GM19023 (cell line): ENCODE data around the gene OR4N5.
"Not testable (repeated sequence)": the region's sequence is repeated elsewhere in the genome, so short reads cannot be mapped to it uniquely, and the experiment has no call there.

Source experiments
- ATAC-seq: cut with Tn5 transposase; IDR thresholded peaks from one replicate; pipeline ENCODE4 v1.9.1; 2021; ENCODE audit warnings: mild to moderate bottlenecking, moderate library complexity; ENCODE audit not compliant: unreplicated experiment

Gene OR4N5

GRCh38 chr14:20138520-20138919, at the start of gene OR4N5:
TSS of gene OR4N5 (plus strand) at chr14:20138820. CDS start at chr14:20143736, 4,916 bp downstream.
- ATAC-seq, result no peak

DNA sequence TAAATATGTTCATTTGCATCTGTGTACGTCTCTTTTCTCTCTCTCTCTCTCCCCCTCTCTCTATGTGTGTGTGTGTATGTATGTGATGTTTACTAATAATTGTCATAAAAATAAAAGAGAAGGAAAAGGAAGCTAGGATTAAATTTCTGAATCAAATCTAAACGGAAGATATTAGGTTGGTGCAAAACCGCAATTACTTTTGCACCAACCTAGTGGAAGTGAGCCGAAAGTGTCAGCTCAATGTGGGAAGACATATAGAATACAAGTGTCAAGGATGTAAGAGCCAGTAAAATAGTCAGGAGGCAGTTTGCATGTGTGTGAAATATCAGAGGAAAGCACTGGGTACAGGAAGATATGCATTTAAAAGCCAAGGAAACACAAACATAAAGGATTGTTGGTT, 46.6 kb upstream of the OR4N5 start:
- ATAC-seq, result no peak

DNA sequence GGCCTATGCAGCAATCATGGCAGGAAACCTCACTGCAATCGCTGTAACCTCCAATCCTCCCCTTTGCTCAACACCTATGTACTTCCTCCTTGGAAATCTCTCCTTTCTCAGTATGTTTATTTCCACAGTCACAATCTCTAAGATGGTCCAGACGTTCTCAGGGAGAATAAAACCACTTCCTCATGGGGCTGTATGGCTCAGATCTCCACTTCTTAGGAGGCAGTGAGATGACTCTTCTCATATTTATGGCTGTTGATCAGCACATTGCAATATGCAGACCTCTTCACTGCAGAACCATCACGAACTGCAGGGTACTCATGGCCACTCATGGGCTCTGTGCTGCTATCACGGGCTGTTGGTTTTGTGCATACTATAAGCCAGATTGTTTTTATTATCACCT, 45.2 kb upstream of the OR4N5 start:
- ATAC-seq, result no peak

DNA sequence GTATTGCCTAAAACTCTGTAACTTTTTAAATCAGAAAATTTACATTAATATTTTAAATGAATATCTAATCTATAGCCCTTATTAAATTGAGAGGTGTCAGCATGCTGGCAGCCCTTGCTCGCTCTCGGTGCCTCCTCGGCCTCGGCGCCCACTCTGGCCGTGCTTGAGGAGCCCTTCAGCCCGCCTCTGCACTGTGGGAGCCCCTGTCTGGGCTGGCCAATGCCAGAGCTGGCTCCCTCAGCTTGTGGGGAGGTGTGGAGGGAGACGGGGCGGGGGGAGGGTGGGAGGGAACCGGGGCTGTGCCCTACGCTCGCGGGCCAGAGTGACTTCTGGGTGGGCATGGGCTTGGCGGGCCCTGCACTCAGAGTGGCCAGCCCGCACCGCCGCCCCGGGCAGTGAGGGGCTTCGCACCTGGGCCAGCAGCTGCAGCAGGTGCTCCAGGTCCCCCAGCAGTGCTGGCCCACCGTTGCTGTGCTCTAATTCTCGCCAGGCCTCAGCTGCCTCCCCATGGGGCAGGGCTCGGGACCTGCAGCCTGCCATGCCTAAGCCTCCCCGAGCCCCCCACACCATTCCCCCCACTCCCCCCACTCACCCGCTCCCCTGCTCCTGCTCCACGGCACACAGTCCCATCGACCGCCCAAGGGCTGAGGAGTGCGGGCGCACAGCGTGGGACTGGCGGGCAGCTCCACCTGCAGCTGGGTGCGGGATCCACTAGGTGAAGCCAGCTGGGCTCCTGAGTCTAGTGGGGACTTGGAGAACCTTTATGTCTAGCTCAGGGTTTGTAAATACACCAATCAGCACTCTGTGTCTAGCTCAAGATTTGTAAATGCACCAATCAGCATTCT, 39.5 kb upstream of the OR4N5 start:
- ATAC-seq, result not testable (repeated sequence)

DNA sequence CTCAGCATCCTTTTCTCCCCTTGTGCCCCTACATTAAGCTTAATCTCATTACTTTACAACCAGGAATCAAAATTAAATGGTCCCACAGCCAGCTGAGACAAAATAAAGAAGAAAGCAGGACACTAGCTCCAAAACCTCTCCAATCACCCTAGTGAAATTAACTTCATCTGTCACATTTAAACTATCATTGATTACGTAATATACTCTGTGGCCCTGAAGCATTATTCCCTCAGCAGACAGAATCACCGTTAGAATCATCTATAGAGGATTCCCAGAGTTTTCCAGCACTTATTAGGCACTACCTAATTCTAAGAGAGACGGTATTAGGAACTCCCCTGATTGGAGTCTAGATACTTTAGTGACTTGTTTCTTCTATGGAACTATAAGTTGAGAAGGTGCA, 28.2 kb upstream of the OR4N5 start, which contains the start of gene OR4K17:
TSS of gene OR4K17 (plus strand) at position 302 of the 400 bp plus-strand sequence. CDS start 6,761 bp downstream, outside the sequence.
- no peak for ATAC-seq

DNA sequence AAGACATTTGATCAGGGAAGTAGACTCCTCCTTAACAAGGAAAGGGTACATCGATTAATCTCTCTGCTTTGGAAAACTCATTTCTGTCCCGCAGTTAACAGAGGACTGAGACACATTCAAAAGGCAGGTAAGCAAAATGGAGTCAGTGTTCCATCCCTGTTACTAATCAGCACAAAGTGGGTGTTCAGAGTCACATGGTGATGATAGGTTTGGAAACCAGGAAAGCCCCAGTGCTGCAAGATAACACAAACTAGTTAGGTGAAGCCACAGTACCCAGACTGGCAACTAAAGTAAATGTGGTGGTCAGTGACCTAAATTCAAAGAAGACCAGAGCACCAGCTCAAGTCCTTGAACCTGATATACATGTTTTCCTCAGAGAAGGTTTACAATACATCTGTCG, 26.3 kb upstream of the OR4N5 start:
- no peak for ATAC-seq

DNA sequence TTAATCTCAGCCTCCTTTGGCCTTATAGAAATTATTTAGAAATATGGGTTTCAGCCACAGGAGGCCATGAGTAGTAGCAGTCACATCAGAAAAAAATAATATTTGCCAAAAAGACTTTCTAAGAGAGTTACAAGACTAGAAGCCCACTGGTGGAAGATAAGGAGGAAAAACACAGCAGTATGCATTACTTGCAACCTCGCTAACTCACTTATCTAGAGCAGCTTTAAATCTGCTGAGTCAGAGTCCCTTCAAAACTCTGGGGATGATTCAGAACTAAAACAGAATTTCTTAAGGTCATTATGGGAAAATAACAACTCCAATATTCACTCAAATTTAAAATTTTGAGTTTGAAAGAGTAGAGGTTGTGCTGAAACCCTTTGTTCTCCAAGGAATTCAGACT, 21.9 kb upstream of the OR4N5 start:
- ATAC-seq, result no peak

- no peak for ATAC-seq
These were observed 19.8 kb upstream of the OR4N5 start for GRCh38 chr14:20118795-20119194.

GRCh38 chr14:20143911-20144310, 5.3 kb downstream of the OR4N5 start:
- ATAC-seq, result no peak

DNA sequence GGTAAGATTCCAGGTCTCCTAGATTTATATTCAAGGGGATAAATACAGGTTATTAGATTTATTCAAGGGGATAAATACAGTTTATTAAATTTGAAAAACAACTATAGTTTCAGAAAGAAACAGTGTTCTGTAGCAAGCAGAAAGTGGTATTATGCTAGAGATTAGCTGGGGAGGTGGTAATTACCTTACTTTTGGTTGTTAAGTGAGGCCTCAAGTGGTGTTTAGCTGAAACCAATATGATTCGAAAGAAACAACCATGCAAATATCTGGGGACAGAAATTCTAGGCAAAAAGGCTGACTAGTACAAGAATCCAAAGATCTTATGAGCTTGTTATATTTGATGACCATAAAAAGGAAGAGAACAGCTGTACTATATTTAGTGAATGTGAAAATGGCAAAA, 6.2 kb downstream of the OR4N5 start:
- no peak for ATAC-seq

DNA sequence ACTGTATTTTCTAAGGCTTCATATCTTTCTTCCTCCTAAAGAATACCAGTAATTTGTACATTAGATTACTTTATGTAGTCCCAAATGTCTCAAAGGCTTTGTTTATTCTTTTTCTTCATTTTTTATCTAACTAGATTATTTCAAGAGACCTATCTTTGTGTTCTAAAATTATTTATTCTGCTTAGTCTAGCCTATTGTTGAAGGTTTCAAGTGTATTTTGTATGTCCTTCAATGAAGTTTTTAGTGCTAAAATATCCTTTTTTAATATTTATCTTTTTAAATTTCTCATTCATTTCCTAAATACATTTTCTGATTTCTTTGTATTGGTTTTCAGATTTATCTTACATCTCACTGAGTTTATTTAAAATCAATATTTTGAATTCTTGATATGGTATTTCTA, 25.8 kb downstream of the OR4N5 start:
- ATAC-seq, result no peak

- ATAC-seq, result no peak
These were observed 28.5 kb downstream of the OR4N5 start for GRCh38 chr14:20167091-20167490.

- not testable (repeated sequence) for ATAC-seq
These were observed 31.2 kb downstream of the OR4N5 start for GRCh38 chr14:20169852-20170251.

- ATAC-seq, result not testable (repeated sequence)
These were observed 35.6 kb downstream of the OR4N5 start for GRCh38 chr14:20174205-20174604.

GRCh38 chr14:20176330-20176729, 37.7 kb downstream of the OR4N5 start:
- ATAC-seq, result no peak

GRCh38 chr14:20177433-20177974, 38.9 kb downstream of the OR4N5 start:
- ATAC-seq, result no peak

GRCh38 chr14:20179218-20179617, 40.6 kb downstream of the OR4N5 start:
- ATAC-seq, result no peak

- no peak for ATAC-seq
These were observed 41.3 kb downstream of the OR4N5 start for GRCh38 chr14:20179880-20180279.

DNA sequence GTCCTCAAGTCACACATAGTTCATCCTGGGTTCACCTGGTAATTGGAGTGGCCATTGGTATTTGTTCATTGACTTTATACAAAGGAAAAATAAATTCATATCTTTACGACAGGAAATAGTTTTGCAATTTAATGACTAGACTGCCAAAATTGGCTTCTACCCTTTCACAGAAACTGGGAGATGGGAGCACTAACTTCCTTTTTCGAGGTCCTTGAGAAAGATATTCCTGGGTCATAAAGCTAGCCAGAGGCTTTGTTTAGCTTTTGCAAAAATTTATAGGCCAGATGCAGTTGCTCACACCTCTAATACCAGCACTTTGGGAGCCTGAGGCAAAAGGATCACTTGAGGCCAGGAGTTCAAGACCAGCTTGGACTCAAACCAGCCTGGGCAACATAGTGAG, 41.9 kb downstream of the OR4N5 start:
- no peak for ATAC-seq

DNA sequence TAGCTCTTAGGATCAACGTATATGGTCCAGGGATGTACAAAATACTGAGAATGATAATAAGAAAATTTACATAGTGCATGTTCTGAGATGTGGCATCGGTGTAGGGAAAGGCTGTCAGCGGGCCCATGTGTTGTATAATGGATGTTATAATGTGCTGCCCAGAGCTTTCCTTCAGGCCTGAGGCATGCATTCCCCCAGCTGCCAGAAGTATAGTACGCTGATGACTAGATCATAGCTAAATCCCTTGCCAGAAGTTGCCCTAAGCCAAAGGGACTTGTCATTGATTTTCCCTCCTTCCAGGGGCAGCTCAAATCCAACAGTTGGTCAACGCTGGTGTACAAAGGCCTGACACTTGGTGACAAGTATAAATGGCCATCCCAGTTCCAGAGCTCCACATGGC, 45.6 kb downstream of the OR4N5 start:
- ATAC-seq, result no peak

DNA sequence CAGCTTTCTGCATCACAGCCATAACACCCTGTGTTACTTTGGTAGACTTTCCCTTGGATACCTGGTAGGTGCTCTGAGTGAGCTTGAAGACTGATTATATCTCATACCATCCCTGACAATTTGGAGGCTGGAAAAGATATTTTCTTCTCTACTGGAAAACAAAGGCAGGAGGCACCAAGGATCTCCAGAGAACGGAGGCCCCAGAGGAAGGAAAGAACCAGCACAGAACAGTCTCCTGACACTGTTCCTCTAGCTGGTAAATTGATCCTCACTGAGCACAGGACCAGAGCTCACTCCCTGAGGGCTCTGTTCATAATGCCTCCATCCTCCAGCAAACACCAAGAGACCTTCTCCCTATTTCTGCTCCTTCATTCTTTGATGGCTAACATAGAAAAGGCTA, 52.0 kb downstream of the OR4N5 start, which contains the start of gene OR11G2:
TSS of gene OR11G2 (plus strand) at position 301 of the 400 bp plus-strand sequence. CDS start 6,542 bp downstream, outside the sequence.
- ATAC-seq, result no peak

DNA sequence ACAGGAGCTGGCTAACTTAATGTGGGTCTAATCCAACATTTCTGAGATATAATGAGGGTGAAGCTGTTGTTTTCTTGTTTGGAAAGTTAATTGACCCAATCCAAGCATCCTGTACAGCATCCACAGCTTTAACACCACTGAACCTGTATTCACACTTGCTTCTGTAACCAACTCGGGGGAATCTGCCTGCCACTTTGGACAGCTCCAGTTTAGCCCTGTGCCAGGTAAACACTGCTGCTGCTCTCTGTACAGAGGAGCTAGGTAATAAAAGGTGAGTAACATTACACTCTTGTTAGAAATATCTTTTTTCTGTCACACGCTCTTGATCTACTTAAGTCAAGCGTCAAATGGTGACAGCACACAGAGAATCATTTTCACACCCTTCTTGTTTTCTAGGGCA, 52.8 kb downstream of the OR4N5 start:
- ATAC-seq, result no peak
